Esophagus muscularis mucosa (tissue), 3 donors: ENCODE measurements around the gene KHDC4.

ENCODE experiments used
- CTCF ChIP-seq, 3 experiments: fragments of 200-600 bp in 2 of 3; fragments of 450-650 bp in 1 of 3; sonication (generic) in 2 of 3; IDR thresholded peaks; one replicate each; pipeline ENCODE4 v1.5.1; 2017 to 2019; ENCODE audit warnings: antibody characterized with exemption in 3 of 3, mild to moderate bottlenecking in 2 of 3, moderate library complexity in 1 of 3
- POLR2A ChIP-seq: fragments of 450-650 bp; IDR thresholded peaks from one replicate; pipeline ENCODE4 v1.6.1; 2017; ENCODE audit warnings: antibody characterized with exemption, moderate library complexity, mild to moderate bottlenecking, low read depth

- no peak for TF ChIP-seq POLR2A
- no peak for TF ChIP-seq CTCF (IDR thresholded peaks at IDR 0.05)
Observed at GRCh38 chr1:155967341-155968050, 33.3 kb upstream of the KHDC4 start.
